GM13977 (cell line): ENCODE results near the gene SLC4A1.
A peak's percentile ranks its signal among the peaks of the same experiment; 100 is the strongest.

Experiments
- DNase-seq: peaks from one replicate; pipeline ENCODE4 v3.0.0; 2012; ENCODE audit warnings: low spot score
- in situ Hi-C: fragments of 300-500 bp; cut with MboI; formaldehyde crosslinking; loops from one replicate; pipeline ENCODE4 v1.12.0; 2022; ENCODE audit warnings: low sequenced_read_pairs, low pct_unique_long_range_greater_than_20kb, mixed read lengths, inconsistent platforms; ENCODE audit not compliant: unreplicated experiment
- TF ChIP-seq, protein P1 (sequence below): IDR thresholded peaks from 2 replicates; pipeline ENCODE4 v1.5.1; 2012; ENCODE audit warnings: mild to moderate bottlenecking, control low read depth; ENCODE audit not compliant: insufficient read depth; ENCODE audit errors: extremely low read depth, missing control alignments

SLC4A1 gene

DNA sequence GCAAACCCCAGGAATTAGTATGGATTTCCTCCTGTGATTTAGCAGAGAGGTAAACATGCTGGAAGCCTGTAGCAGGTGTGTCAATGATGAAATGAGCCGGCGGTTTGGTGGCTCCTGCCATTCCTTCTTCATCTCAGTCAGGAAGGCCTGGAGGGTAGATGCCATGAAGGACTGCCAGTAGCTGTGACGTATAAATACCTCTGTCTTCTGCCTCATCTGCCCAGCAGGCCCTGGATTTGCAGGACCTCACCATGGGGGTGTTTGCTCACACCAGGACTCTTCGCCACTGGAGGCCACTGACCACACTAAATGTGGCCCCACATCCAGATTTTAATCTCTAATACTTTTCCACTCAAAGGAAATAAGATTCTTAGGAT lies 16.1 kb upstream of the SLC4A1 start:
- in situ Hi-C loops = no loop called here
- TF ChIP-seq, protein P1, sequence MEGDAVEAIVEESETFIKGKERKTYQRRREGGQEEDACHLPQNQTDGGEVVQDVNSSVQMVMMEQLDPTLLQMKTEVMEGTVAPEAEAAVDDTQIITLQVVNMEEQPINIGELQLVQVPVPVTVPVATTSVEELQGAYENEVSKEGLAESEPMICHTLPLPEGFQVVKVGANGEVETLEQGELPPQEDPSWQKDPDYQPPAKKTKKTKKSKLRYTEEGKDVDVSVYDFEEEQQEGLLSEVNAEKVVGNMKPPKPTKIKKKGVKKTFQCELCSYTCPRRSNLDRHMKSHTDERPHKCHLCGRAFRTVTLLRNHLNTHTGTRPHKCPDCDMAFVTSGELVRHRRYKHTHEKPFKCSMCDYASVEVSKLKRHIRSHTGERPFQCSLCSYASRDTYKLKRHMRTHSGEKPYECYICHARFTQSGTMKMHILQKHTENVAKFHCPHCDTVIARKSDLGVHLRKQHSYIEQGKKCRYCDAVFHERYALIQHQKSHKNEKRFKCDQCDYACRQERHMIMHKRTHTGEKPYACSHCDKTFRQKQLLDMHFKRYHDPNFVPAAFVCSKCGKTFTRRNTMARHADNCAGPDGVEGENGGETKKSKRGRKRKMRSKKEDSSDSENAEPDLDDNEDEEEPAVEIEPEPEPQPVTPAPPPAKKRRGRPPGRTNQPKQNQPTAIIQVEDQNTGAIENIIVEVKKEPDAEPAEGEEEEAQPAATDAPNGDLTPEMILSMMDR = no peak

DNA sequence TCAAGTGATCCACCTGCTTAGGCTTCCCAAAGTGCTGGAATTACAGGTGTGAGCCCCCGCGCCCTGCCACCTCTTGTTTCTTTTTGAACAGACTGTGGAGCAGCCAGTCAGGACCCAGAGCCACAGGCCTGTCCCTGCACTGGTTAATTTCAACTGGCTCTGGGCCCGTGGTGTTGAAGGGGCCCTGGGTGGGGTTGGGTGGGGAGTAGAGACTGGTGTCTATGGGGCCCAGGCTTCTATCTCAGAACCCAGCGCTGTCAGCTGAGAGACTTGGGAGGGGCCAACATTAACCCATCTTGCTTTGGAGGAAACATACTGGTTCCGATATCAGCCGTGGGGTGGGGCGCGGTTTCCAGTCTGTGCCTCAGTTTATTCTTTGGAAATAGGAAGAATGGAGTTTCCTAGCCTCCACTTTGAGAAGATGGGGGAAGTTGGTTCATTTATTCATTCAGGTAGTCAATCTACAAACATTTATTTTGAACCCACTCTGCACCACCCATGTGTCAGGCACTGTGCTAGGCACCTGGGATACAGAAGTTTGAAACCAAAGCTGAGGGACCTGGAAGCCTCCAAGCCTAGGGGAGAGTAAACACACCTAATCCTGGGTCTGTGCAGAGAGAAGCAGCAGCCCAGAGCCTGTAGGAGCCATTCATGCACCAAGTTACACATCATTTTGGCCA lies 15.5 kb upstream of the SLC4A1 start:
- no peak for DNase-seq
- TF ChIP-seq, protein P1 = no peak
- in situ Hi-C loops = no loop called here

More for the DNA sequence above, 16.1 kb upstream of the SLC4A1 start:
- DNase-seq = no peak

GRCh38 chr17:44282264-44282663 lies 14.3 kb upstream of the SLC4A1 start:
- TF ChIP-seq, protein P1 = no peak
- in situ Hi-C loops = no loop called here
- DNase-seq = no peak

- TF ChIP-seq, protein P1 = no peak
- in situ Hi-C loops = no loop called here
Observed at GRCh38 chr17:44281570-44281969, 13.6 kb upstream of the SLC4A1 start.

DNA sequence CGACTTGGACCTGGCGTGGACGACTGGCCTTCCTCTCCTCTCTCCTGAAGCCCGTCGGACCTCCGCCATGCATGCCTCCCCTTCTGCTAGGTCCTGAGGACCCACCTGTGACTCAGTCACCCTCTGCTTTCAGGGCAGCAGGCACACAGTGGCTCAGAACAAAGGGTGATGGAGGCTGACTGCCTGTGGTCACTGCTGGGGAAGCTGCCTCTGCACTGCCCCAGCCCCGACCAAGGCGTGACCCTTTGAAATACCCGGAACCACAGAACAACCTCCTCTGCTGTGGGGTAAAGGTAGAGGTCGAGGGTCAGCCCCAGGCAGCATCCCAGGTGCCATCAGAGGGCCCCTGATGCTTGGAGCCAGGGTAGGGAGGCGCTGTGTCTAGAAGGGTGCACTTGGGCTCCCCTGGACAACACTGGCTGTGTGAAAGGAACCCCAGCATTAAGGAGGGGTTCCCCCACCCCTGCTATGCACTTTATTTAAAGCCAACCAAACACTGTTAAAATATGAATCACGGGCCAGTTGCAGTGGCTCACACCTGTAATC lies 12.5 kb upstream of the SLC4A1 start:
- TF ChIP-seq, protein P1 = no peak
- no peak for DNase-seq
- in situ Hi-C loops = no loop called here

More at GRCh38 chr17:44281570-44281969, 13.6 kb upstream of the SLC4A1 start:
- DNase-seq = no peak

- peak; percentile 78 for DNase-seq
- in situ Hi-C loops = no loop called here
- TF ChIP-seq, protein P1 = no peak
Observed at GRCh38 chr17:44279666-44280391, 11.9 kb upstream of the SLC4A1 start.
